ENCODE results near the gene PER1.

PER1 gene, protein sequence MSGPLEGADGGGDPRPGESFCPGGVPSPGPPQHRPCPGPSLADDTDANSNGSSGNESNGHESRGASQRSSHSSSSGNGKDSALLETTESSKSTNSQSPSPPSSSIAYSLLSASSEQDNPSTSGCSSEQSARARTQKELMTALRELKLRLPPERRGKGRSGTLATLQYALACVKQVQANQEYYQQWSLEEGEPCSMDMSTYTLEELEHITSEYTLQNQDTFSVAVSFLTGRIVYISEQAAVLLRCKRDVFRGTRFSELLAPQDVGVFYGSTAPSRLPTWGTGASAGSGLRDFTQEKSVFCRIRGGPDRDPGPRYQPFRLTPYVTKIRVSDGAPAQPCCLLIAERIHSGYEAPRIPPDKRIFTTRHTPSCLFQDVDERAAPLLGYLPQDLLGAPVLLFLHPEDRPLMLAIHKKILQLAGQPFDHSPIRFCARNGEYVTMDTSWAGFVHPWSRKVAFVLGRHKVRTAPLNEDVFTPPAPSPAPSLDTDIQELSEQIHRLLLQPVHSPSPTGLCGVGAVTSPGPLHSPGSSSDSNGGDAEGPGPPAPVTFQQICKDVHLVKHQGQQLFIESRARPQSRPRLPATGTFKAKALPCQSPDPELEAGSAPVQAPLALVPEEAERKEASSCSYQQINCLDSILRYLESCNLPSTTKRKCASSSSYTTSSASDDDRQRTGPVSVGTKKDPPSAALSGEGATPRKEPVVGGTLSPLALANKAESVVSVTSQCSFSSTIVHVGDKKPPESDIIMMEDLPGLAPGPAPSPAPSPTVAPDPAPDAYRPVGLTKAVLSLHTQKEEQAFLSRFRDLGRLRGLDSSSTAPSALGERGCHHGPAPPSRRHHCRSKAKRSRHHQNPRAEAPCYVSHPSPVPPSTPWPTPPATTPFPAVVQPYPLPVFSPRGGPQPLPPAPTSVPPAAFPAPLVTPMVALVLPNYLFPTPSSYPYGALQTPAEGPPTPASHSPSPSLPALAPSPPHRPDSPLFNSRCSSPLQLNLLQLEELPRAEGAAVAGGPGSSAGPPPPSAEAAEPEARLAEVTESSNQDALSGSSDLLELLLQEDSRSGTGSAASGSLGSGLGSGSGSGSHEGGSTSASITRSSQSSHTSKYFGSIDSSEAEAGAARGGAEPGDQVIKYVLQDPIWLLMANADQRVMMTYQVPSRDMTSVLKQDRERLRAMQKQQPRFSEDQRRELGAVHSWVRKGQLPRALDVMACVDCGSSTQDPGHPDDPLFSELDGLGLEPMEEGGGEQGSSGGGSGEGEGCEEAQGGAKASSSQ (N-terminal part only)

DNA sequence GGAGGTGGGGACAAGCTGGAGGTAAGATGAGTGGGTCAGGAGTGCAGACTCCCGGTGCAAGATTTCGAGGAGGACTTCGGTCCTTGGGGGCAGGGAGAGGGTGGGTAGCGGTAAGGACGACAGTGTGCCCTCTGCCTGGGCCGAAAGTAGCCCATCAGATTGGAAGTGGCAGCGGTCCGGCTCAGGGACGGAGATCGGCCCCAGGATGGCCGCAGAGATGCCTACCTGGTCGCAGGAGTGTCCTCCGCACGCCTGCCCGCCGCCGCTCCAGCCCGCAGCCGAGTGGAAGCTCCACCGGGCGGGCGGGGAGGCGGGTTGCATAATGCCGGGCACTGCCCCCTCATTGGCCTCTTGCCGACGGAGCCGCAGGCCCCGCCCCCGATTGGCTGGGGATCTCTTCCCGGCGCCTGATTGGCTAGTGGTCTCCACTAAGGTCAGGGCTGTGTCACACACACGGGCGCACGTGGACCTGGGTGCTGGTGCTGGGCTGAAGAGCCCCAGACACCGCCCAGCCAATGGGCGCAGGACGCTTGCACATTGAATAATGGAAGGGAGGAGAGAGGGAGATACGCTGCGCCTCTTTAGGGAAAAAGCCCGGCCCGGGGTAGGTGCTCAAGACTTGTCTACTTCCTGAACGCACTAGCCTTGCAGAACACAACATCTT, at the start of gene PER1:
Gene PER1 (minus strand): TSS at position 293 of the 664 bp plus-strand sequence. CDS start 1,698 bp downstream, outside the sequence.
- peak within 1 kb of the TSS; percentile 78 for H3K4me3 ChIP-seq (ENCODE audit: low read depth, low read length)

DNA sequence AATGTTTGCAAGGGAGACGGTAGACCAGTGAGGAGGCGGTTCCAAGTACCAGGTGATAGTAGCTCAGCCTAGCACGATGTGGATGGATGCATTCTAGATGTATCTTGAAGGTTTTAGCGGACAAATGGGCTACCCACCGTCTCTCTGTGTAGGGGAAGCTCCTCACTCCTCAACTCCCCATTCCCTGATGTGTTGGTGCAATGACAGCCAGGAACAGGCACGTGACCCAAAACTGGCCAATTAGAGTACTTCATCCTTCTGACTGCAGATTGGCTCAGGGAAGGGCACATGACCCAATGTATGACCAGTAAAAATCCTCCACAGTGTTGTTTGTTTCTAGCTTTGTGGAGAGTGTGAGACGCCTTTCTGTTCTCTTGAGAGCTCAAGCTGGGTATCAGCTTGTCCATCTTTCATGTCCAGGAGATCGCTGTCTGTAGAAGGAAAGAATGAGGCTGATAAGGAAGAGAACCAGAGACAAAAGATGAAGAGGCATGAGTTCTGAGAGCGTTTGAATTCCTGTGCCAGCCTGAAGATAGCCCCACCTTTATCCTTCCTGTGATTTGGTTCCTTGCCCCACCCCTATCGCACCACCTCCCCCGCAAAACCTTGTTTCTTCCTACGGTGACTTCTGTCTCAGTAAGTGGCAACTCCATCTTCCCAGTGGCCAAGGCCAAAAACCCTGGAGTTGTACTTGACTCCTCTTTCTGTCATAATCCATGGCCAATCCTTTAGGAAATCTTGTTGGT, 40.0 kb upstream of the PER1 start:
- TF ChIP-seq, protein P1, sequence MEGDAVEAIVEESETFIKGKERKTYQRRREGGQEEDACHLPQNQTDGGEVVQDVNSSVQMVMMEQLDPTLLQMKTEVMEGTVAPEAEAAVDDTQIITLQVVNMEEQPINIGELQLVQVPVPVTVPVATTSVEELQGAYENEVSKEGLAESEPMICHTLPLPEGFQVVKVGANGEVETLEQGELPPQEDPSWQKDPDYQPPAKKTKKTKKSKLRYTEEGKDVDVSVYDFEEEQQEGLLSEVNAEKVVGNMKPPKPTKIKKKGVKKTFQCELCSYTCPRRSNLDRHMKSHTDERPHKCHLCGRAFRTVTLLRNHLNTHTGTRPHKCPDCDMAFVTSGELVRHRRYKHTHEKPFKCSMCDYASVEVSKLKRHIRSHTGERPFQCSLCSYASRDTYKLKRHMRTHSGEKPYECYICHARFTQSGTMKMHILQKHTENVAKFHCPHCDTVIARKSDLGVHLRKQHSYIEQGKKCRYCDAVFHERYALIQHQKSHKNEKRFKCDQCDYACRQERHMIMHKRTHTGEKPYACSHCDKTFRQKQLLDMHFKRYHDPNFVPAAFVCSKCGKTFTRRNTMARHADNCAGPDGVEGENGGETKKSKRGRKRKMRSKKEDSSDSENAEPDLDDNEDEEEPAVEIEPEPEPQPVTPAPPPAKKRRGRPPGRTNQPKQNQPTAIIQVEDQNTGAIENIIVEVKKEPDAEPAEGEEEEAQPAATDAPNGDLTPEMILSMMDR (IDR thresholded peaks at IDR 0.05; ENCODE audit: low read depth, low read length), result no peak
- no peak overlapping the region for H3K4me3 ChIP-seq (ENCODE audit: low read depth, low read length)
- H3K27ac ChIP-seq, result no peak overlapping the region
- no peaks in the 10 kb centered on the region for H3K27me3 ChIP-seq (ENCODE audit: insufficient read depth, low read depth, severe bottlenecking)
- no peak for DNase-seq
- H3K36me3 ChIP-seq, result no peaks in the 10 kb centered on the region
- H3K9me3 ChIP-seq (ENCODE audit: severe bottlenecking), result no peaks in the 10 kb centered on the region

More for the DNA sequence above, at the start of gene PER1:
- TF ChIP-seq, protein P1 (IDR thresholded peaks at IDR 0.05; ENCODE audit: low read depth, low read length), result no peak
- peak; percentile 97 for DNase-seq
- Histone ChIP-seq H3K27me3 (ENCODE audit: insufficient read depth, low read depth, severe bottlenecking) (no peaks in the 10 kb centered on the region), H3K36me3 (peaks cover 30% of the 10 kb centered on the region), H3K27ac (peak within 1 kb of the TSS; percentile 61), H3K9me3 (ENCODE audit: severe bottlenecking) (no peaks in the 10 kb centered on the region)

DNA sequence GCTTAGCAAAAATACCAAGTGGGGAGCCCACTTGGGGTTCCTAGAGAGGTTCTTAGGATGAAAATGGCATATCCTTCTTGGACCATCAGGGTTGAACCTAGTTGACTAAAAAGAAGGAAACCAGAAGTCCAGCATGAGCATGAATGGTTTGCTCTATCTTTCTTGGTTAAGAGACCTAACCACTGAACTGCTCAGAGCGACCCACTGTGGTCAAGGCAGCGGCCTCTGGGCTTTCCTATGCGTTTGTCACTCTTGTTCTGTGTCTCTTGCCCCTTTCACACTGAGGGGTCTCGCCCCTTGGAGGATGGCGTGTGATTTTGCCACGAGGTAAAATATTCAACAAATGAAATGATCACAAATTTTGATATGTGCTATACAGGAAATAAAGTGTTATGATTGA, 38.3 kb upstream of the PER1 start:
- H3K27ac ChIP-seq, result no peak overlapping the region
- no peak for DNase-seq
- no peaks in the 10 kb centered on the region for H3K36me3 ChIP-seq
- H3K9me3 ChIP-seq (ENCODE audit: severe bottlenecking), result no peaks in the 10 kb centered on the region
- TF ChIP-seq, protein P1 (IDR thresholded peaks at IDR 0.05; ENCODE audit: low read depth, low read length), result no peak
- no peak overlapping the region for H3K4me3 ChIP-seq (ENCODE audit: low read depth, low read length)
- H3K27me3 ChIP-seq (ENCODE audit: insufficient read depth, low read depth, severe bottlenecking), result no peaks in the 10 kb centered on the region

DNA sequence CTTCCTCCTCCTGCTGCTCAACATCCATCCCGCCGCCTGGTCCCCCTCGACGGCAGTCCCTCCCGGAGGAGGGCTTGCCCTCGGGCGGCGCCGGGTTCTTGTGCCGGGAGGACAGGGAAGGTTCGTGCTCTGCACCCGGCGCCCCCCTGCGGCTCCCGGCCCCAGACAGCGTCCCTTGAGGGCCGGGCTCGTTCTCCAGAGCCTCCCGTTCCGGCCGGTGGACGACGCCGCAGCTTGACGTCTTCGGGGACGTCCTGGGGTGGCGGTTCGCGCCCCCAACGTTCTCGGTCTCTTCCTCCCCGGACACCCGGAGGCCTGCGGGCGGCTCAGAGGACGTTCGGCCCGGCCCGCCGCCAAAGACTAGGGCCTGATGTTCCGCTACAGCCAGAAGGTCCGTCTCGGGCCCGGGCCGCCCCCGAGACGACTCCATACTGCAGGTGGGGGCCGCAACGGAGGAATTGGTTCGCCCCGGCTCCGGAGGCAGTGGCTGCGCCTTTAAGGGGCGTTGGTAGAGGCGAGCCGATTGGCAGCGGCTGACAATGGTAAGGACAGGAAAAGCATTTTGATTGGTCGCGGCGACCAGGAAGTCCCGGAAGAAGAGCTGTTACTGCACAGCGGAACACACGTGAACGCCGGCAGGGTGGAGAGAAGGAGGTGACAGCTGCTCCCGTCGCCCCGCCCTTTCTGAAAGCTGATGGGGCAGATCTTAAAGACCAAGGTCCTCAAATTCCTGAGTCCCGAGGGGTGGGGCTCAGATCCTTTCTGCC, 37.7 kb upstream of the PER1 start, which contains the start of gene BORCS6:
Gene BORCS6 (minus strand): TSS at position 470 of the 767 bp plus-strand sequence. CDS start 40 bp downstream, at position 430.
- TF ChIP-seq, protein P1 (IDR thresholded peaks at IDR 0.05; ENCODE audit: low read depth, low read length), result peak; percentile 19; the same call in 1 of the 2 replicates
- peak; percentile 98 for DNase-seq
- no peaks in the 10 kb centered on the region for H3K27me3 ChIP-seq (ENCODE audit: insufficient read depth, low read depth, severe bottlenecking)
- H3K9me3 ChIP-seq (ENCODE audit: severe bottlenecking), result no peaks in the 10 kb centered on the region
- no peaks in the 10 kb centered on the region for H3K36me3 ChIP-seq
- peak within 1 kb of the TSS; percentile 72 for H3K27ac ChIP-seq
- peak within 1 kb of the TSS; percentile 98 for H3K4me3 ChIP-seq (ENCODE audit: low read depth, low read length)

Data from WERI-Rb-1 (cell line).